SK-N-SH treated with all-trans-retinoic acid at 6 μM for 48 hours (cell line): ENCODE measurements around the gene PCDH9.

Source experiments
- ATAC-seq: fragments of 200-7000 bp; cut with Tn5 transposase; 3 replicates; pipeline ENCODE4 v1.9.1; 2020; ENCODE audit warnings: mild to moderate bottlenecking, moderate library complexity
- ARNTL ChIP-seq: fragments of 450-650 bp; formaldehyde crosslinking; IDR thresholded peaks from 2 replicates; pipeline ENCODE4 v1.5.0; 2020; ENCODE audit warnings: low read depth, mild to moderate bottlenecking, moderate library complexity, borderline replicate concordance
- BACH2 ChIP-seq: fragments of 250-450 bp; sonication (Bioruptor Pico); IDR thresholded peaks from 2 replicates; pipeline ENCODE4 v1.9.0; 2021; ENCODE audit warnings: mild to moderate bottlenecking, borderline replicate concordance
- CREB5 ChIP-seq: fragments of 250-450 bp; sonication (Bioruptor Pico); IDR thresholded peaks from 2 replicates; pipeline ENCODE4 v1.5.1; 2020; ENCODE audit warnings: low read depth, mild to moderate bottlenecking, moderate library complexity
- CSDC2 ChIP-seq: fragments of 250-450 bp; sonication (Bioruptor Pico); IDR thresholded peaks from 2 replicates; pipeline ENCODE4 v1.5.0; 2020; ENCODE audit warnings: mild to moderate bottlenecking, moderate library complexity
- CSRNP3 ChIP-seq: fragments of 250-450 bp; sonication (Bioruptor Pico); IDR thresholded peaks from 2 replicates; pipeline ENCODE4 v1.5.1; 2021; ENCODE audit warnings: mild to moderate bottlenecking, moderate library complexity
- ESRRG ChIP-seq: fragments of 250-450 bp; sonication (Bioruptor Pico); IDR thresholded peaks from 2 replicates; pipeline ENCODE4 v1.6.1; 2021; ENCODE audit warnings: mild to moderate bottlenecking
- GLIS3 ChIP-seq: fragments of 250-450 bp; sonication (Bioruptor Pico); IDR thresholded peaks from 2 replicates; pipeline ENCODE4 v1.5.0; 2020; ENCODE audit warnings: mild to moderate bottlenecking, moderate library complexity
- ISL1 ChIP-seq: fragments of 250-450 bp; sonication (Bioruptor Pico); IDR thresholded peaks from 2 replicates; pipeline ENCODE4 v2.1.2; 2022; ENCODE audit warnings: mild to moderate bottlenecking, moderate library complexity
- OSR1 ChIP-seq: fragments of 250-450 bp; sonication (Bioruptor Pico); IDR thresholded peaks from 2 replicates; pipeline ENCODE4 v1.8.0; 2022; ENCODE audit warnings: moderate library complexity, mild to moderate bottlenecking, inconsistent platforms
- POU6F1 ChIP-seq: fragments of 250-450 bp; sonication (Bioruptor Pico); IDR thresholded peaks from 2 replicates; pipeline ENCODE4 v1.8.0; 2021; ENCODE audit warnings: low read depth, mild to moderate bottlenecking, moderate library complexity, borderline replicate concordance
- PPARA ChIP-seq: fragments of 250-450 bp; sonication (Bioruptor Pico); IDR thresholded peaks from 2 replicates; pipeline ENCODE4 v1.5.0; 2020; ENCODE audit warnings: mild to moderate bottlenecking, borderline replicate concordance
- RARB ChIP-seq: fragments of 250-450 bp; sonication (Bioruptor Pico); IDR thresholded peaks from 2 replicates; pipeline ENCODE4 v1.8.0; 2021; ENCODE audit warnings: mild to moderate bottlenecking, moderate library complexity
- SNAI2 ChIP-seq: fragments of 250-450 bp; sonication (Bioruptor Pico); IDR thresholded peaks from 2 replicates; pipeline ENCODE4 v1.5.0; 2020; ENCODE audit warnings: mild to moderate bottlenecking, moderate library complexity
- TCF4 ChIP-seq: fragments of 250-450 bp; sonication (Bioruptor Pico); IDR thresholded peaks from 2 replicates; pipeline ENCODE4 v1.8.0; 2021; ENCODE audit warnings: mild to moderate bottlenecking, moderate library complexity, borderline replicate concordance
- TOX ChIP-seq: fragments of 250-450 bp; sonication (Bioruptor Pico); IDR thresholded peaks from 2 replicates; pipeline ENCODE4 v1.8.0; 2021; ENCODE audit warnings: mild to moderate bottlenecking, moderate library complexity, borderline replicate concordance
- TSHZ2 ChIP-seq: fragments of 250-450 bp; sonication (Bioruptor Pico); IDR thresholded peaks from 2 replicates; pipeline ENCODE4 v1.5.0; 2020; ENCODE audit warnings: mild to moderate bottlenecking, moderate library complexity
- ZFP30 ChIP-seq: fragments of 450-650 bp; formaldehyde crosslinking; IDR thresholded peaks from 2 replicates; pipeline ENCODE4 v1.5.0; 2022; ENCODE audit warnings: mild to moderate bottlenecking, moderate library complexity
- ZNF565 ChIP-seq: fragments of 450-650 bp; formaldehyde crosslinking; conservative IDR thresholded peaks from 2 replicates; pipeline ENCODE4 v1.5.0; 2020; ENCODE audit warnings: low read depth, mild to moderate bottlenecking, moderate library complexity
- ZNF70 ChIP-seq: fragments of 450-650 bp; formaldehyde crosslinking; IDR thresholded peaks from 2 replicates; pipeline ENCODE4 v1.5.0; 2020; ENCODE audit warnings: mild to moderate bottlenecking, moderate library complexity
- ZNF8 ChIP-seq: fragments of 450-650 bp; formaldehyde crosslinking; IDR thresholded peaks from 2 replicates; pipeline ENCODE4 v1.5.0; 2020; ENCODE audit warnings: mild to moderate bottlenecking, moderate library complexity

The PCDH9 gene

GRCh38 chr13:67061750-67062149 is 168.4 kb downstream of the PCDH9 start:
- no peak for TF ChIP-seq GLIS3 (CRISPR knock-in tag)
- no peak for TF ChIP-seq RARB (CRISPR knock-in tag)
- no peak for TF ChIP-seq POU6F1 (CRISPR knock-in tag)
- TF ChIP-seq ESRRG (CRISPR knock-in tag): no peak
- TF ChIP-seq TCF4 (CRISPR knock-in tag): no peak
- no peak for TF ChIP-seq PPARA (CRISPR knock-in tag)
- no peak for TF ChIP-seq TSHZ2
- no peak for TF ChIP-seq ARNTL
- TF ChIP-seq ZNF70 (CRISPR knock-in tag): no peak
- no peak for TF ChIP-seq CREB5
- TF ChIP-seq TOX (CRISPR knock-in tag): no peak
- no peak for TF ChIP-seq SNAI2
- TF ChIP-seq BACH2: no peak
- no peak for TF ChIP-seq ZFP30 (CRISPR knock-in tag)
- no peak; the same call in none of the 2 replicates for TF ChIP-seq ISL1 (CRISPR knock-in tag)
- no peak for TF ChIP-seq ZNF8 (CRISPR knock-in tag)
- no peak for ATAC-seq

GRCh38 chr13:67052550-67053490 is 177.3 kb downstream of the PCDH9 start:
- TF ChIP-seq RARB (CRISPR knock-in tag) (no peak), CSRNP3 (no peak), ZNF8 (CRISPR knock-in tag) (no peak), POU6F1 (CRISPR knock-in tag) (no peak), CSDC2 (CRISPR knock-in tag) (no peak), ARNTL (no peak), PPARA (CRISPR knock-in tag) (no peak), BACH2 (no peak), ISL1 (CRISPR knock-in tag) (no peak), OSR1 (CRISPR knock-in tag) (no peak), TSHZ2 (no peak), GLIS3 (CRISPR knock-in tag) (no peak), TOX (CRISPR knock-in tag) (no peak), SNAI2 (no peak), ZNF565 (CRISPR knock-in tag) (no peak)
- no peak for ATAC-seq
